ENCODE data around the gene CCSAP.

GRCh38 chr1:229318056-229318455 lies 24.8 kb downstream of the CCSAP start:
- TF ChIP-seq CTCF (IDR thresholded peaks at IDR 0.05) (no peak), TEAD4 (IDR thresholded peaks at IDR 0.05; ENCODE audit: borderline replicate concordance, insufficient read depth) (no peak)
